ENCODE data around the gene GCK. TPM values are rescaled to one million over a fixed set of nuclear protein-coding genes. Genes with fewer than 3 reads are reported as not detected.

GCK gene
- total RNA-seq, 1 donor from 2014 or later, result 0.26 TPM

DNA sequence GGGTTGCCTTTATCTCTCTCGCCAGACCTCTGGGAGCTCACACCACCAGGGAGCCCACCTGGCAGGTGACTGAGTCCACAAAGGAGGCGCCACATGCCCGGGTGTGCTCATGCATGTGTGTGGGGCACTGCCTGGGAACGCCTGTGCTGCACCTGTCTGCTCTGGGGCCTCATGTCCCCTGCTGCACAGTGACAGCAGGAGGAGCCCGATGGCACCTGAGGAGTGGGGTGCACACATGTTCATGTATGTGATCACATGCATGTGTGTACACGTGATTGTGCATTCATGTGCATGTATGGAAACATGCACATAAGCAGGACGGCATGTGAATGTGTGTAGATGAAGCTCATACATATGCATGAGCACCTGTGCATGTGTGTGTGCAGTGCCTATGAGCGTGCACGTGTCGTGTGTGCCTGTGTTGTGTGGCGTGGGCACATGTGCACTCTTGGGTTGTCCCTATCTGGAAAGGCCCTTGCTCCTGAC, 33.6 kb upstream of the GCK start:
- DNase-seq (ENCODE audit: low read depth in 2 of 2), result no peak

DNA sequence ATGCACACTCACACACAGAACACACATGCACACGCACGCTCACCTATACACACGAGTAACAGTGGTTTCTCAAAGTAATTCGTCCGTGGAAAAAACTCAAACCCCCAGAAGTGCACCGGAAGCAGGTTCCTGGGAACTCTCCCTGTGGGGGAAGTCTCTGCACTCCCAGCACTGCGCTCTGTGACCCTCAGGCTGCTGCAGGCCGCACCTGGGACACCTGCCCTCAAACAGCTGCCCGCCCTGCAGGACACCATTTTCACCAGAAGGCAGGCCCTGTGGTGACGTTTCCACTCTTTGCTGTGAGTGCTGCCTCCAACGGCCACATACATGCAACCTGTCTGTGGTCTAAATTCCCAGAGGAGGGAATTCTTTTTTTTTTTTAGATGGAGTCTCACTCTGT, 32.8 kb upstream of the GCK start:
- no peak for DNase-seq (ENCODE audit: low read depth in 2 of 2)

DNA sequence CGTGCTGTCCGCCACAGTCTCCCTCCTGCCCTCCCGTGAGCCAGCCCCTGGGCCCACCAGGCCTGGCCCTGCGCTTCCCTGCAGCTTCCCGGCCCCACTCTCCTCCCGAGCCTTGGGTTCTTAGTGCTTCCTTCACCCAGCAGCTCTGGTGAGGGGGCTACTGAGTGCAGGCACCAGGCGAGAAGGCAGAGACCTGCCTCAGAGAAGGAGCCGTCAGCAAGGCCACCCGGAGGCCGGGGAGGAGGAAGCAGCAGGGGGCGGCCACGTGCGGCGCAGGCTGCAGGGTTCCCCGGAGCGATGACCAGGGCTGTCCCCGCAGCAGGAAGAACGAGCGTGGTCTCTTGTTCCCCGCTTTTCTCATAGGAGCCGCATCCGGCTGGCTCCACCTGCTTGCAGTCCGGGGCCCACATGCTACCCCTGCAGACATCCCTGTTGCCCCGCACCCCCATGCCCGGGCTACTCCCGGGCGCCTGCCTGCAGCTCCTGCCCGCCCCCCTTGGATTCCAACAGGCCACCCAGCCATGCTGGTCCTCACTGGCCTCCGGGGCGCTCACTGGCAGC, 32.1 kb upstream of the GCK start:
- peak in 1 of 2 donors; percentile 19 for DNase-seq (ENCODE audit: low read depth in 2 of 2)

DNA sequence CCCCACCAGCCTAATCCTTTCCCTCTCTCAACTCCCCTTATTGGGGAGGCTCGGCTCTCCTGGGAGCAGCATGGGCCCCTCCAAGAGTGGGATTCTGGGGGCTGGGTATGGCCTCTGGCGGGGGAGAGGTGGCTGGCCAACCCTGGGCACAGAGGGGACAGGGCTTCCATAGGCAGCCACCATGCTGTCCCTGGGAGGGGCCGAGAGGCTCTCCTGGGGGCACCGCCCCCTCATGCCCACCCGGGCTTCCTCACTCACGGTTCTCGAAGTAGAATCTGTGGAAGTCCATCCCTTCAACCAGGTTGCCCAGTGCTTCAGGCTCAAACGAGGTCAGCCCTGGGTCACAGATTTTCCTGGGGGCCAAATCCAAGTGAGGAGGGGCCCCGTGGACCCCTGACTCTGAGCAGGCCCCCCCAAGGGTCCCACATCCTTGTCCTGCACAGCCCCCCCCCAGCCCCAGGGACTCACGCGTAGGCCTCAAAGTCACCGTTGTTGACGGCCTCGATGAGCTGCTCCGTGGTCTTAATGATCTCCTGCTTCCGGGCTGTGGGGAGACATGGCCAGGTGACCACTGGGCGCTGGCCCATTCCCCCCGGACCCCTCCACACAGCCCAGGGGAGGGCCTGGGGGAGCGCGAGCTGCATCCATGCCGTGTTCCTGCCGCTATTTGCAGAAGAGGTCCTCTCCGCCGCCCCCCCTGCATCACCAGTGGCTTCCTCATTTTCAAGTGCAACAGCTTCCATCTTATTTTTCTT, 31.3 kb upstream of the GCK start:
- no peak for DNase-seq (ENCODE audit: low read depth in 2 of 2)

- DNase-seq (ENCODE audit: low read depth in 2 of 2), result no peak
Measured at GRCh38 chr7:44220046-44220357, 30.8 kb upstream of the GCK start.

- no peak for DNase-seq (ENCODE audit: low read depth in 2 of 2)
Measured at GRCh38 chr7:44219371-44220045, 30.3 kb upstream of the GCK start.

DNA sequence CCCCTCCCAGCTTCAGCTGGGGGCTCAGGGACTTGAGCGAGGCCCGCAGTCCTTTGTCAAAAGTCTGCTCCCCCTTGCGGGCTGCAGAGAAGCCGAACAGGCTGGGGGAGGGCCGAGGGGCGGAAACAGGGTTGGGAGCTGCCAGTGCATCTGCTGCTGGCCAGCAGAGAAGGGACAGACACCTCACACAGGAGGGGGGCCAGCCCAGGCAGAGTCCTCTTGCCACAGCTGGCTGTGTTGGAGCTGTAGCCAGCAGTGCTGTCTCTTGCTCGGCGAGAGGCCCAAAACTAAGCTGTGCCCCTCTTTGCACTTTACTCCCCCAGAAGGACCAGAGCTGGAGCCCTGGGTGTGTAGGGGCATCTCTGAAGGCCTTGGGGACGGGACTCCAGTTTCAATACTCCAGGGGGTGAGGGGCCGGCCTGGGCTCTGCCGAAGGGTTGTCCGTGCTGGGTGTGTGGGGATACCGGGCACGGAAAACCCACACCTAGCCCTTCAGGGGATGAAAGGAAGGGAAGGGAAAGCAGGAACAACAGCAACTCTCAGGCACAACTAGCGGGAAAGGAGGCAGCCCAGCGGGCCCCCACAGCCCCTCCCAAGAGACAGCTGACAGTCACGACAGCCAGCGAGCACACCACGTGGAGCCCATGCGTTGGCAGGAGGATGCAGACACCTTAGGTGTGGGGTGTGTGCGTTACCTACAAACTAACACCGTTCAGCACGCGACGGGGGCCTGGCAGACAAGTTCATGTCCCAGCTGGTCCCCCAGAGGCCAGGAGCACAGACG, 29.4 kb upstream of the GCK start:
- DNase-seq (ENCODE audit: low read depth in 2 of 2), result peak in 1 of 2 donors; percentile 9

DNA sequence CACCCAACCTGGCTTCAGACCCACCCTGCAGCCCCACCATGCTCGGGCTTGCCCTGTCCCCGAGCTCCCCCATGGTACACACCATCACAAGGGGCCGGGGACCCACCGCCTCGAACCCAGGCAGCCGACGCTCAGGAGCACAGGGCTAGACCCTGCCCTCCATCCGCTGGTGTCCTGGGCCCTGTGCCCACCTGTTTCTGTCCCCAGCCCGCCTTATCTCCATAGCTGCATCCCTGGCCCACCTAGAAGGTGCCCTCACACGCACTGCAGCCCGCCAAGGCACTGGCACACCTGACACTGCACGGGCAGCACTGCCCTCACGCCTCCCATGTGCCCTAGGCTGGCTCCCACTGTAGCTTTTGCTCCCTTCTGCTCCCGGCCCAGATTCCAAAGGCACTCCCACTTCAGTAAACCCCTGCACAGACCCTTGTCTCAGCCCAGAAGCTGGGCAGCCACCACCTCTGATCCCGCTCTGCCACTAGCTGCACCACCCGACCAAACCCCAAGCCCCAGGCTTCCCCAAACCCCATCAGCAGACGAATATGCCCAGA, 28.7 kb upstream of the GCK start:
- no peak for DNase-seq (ENCODE audit: low read depth in 2 of 2)

GRCh38 chr7:44217223-44217714, 28.0 kb upstream of the GCK start:
- no peak for DNase-seq (ENCODE audit: low read depth in 2 of 2)

- DNase-seq (ENCODE audit: low read depth in 2 of 2), result no peak
Measured at GRCh38 chr7:44216521-44217222, 27.4 kb upstream of the GCK start.

GRCh38 chr7:44216019-44216418, 26.8 kb upstream of the GCK start:
- DNase-seq (ENCODE audit: low read depth in 2 of 2), result no peak

- DNase-seq (ENCODE audit: low read depth in 2 of 2), result no peak
Measured at GRCh38 chr7:44215531-44215930, 26.3 kb upstream of the GCK start.

DNA sequence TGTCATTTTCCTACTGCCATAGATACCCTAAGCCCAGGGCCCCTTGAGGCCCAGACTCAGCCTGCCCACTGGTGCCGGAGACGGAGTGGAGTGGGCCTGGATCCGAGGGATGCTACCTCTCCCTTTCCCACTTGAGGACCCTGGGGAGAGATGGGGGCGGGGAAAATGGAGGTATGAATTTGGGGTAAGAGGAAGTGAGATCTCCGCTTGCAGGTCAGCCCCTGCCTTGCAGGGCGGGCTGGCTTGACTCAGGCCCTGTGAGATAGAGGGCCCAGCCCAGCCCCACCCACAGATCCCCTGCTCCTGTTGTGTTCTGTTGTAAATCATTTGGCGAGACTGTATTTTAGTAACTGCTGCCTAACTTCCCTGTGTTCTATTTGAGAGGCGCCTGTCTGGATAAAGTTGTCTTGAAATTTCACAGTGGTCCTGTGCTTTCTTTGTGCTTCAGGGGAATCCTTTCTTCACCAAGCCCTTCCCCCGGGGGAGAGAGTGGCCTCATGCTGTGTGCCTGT, 24.7 kb upstream of the GCK start:
- DNase-seq (ENCODE audit: low read depth in 2 of 2), result no peak

- DNase-seq (ENCODE audit: low read depth in 2 of 2), result no peak
Measured at GRCh38 chr7:44213206-44213876, 24.1 kb upstream of the GCK start.

- DNase-seq (ENCODE audit: low read depth in 2 of 2), result no peak
Measured at GRCh38 chr7:44212581-44213184, 23.4 kb upstream of the GCK start.

DNA sequence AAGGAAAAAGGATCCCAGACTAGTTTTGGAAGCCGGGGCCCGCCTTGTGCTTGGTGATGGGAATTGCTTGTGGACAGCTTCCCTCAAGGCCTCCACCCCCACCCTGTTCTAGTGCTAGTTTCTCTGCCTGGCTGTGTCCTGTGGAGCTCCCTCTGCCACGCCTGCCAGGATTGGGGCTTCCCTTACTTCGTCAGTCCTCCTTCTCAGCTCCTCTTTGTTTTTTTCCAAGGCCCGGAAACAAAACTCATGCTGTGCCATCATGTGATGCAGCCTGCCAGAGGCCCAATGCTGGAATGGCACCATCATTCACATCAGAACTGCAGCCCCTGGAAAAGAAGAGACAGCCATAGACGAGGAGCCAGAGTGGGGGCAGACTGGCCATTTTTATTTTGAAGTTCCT, 22.8 kb upstream of the GCK start:
- DNase-seq (ENCODE audit: low read depth in 2 of 2), result no peak

DNA sequence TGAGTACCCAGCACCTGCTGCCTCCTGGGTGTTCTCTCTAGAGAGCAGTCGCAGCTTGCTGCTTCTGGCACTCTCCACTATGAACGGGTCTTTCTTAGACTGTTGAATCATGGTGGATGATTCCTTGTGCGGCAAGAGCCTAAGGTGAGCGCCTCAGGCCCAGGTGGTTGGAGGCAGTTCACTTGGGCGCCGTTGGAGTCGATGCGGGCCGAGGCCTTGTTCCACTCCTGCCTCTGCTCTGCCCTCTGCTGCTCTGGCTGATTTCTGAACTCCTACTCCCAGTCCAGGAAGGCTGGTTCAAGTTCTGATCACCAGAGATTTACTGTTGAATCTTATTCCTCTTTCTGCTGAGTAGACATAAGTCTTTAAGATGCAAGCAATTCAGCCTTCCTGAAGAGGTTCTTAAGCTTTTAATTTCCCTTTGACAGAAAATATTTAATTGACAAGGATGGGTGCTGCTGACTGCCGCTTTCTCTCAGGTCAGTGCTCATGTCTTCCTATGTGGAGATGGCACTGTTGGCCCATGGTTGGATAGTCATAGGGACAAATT, 22.0 kb upstream of the GCK start:
- no peak for DNase-seq (ENCODE audit: low read depth in 2 of 2)

GRCh38 chr7:44210107-44210506, 20.9 kb upstream of the GCK start:
- DNase-seq (ENCODE audit: low read depth in 2 of 2), result no peak

- no peak for DNase-seq (ENCODE audit: low read depth in 2 of 2)
Measured at GRCh38 chr7:44208085-44208484, 18.8 kb upstream of the GCK start.

DNA sequence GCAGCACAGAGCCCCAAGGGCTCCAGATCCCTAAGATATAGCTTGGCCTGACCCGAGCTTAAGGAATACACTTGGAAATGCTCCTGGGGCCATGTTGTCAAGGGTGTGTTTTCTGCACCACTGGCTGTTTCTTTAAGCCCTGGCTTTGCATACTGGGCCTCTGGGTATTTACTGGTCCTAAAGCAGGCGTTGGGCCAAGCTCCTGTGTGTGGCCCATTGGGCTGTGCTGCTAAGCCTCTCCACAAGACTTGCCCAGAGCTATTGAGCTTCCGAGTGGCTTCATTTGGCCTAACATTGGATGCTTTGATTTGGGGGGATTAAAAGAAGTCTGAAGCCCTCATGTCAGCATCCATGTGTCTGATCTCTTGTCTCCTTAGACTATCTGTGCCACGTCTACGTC, 16.8 kb upstream of the GCK start:
- DNase-seq (ENCODE audit: low read depth in 2 of 2), result no peak
